ENCODE measurements around the gene DOCK2. TPM values are rescaled to one million over a fixed set of nuclear protein-coding genes. Genes with fewer than 3 reads are reported as not detected.

Gene DOCK2
- total RNA-seq, 1 donor, result 6.2 TPM

DNA sequence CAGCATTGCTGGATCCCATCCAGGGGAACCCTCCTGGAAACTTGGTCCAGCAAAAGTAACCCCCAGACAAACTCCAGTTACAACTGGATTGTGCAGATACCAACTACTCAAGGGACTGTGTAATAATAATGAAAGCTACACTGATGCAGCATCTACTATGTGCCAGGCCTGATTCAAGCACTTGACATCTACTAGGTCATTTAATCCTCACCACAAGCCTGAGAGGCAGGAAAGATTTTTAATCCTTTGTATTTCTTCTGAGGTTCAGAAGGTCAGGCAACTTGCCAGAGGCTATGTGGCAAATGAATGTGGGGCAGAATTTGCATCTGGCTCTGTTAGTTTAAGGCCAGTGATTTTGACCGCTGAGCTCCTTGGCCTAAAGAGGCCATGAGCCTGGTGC is 439.1 kb downstream of the DOCK2 start:
- Histone ChIP-seq H3K27ac (ENCODE audit: low read depth, low read length) (no peak overlapping the region), H3K27me3 (ENCODE audit: insufficient read depth, low read length) (no peaks in the 10 kb centered on the region), H3K9me3 (ENCODE audit: low read depth, low read length) (no peaks in the 10 kb centered on the region), H2AFZ (ENCODE audit: low read length) (no peak overlapping the region), H3K4me2 (ENCODE audit: insufficient read depth, low read length) (no peak overlapping the region), H4K20me1 (ENCODE audit: insufficient read depth, low read length) (no peaks in the 10 kb centered on the region), H3K4me3 (ENCODE audit: insufficient read depth, low read length) (no peak overlapping the region), H3K79me2 (ENCODE audit: insufficient read depth, low read length) (no peaks in the 10 kb centered on the region), H3K36me3 (ENCODE audit: insufficient read depth, low read length) (no peaks in the 10 kb centered on the region), H3K4me1 (ENCODE audit: insufficient read depth, low read length) (no peaks in the 10 kb centered on the region)
- no peak for TF ChIP-seq CTCF (IDR thresholded peaks at IDR 0.05; ENCODE audit: extremely low read depth, low read depth, low read length)
- DNase-seq (ENCODE audit: insufficient read length, low spot score, missing footprints), result no peak

- H3K4me2 ChIP-seq (ENCODE audit: insufficient read depth, low read length), result no peak overlapping the region
- H3K9me3 ChIP-seq (ENCODE audit: low read depth, low read length), result no peaks in the 10 kb centered on the region
- no peak for TF ChIP-seq CTCF (IDR thresholded peaks at IDR 0.05; ENCODE audit: extremely low read depth, low read depth, low read length)
Measured at GRCh38 chr5:170076739-170077138, 439.7 kb downstream of the DOCK2 start.

DNA sequence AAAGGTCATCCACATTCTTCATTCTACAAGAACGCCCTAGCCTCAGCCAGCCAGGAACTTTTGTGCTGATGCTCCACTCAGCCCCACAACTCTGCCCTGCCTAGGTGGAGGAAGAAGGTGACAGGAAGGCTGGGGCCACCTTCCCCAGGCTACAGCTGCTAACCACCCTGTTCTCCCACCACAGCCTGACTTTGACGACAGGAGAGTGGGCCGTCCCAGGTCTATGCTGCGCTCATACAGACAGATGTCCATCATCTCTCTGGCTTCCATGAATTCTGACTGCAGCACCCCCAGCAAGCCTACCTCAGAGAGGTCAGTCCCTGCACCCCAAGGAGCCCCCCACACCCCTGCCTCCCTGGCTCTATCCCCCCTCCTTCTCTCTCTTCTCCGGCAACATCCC is 440.5 kb downstream of the DOCK2 start:
- no peaks in the 10 kb centered on the region for H3K27me3 ChIP-seq (ENCODE audit: insufficient read depth, low read length)
- no peaks in the 10 kb centered on the region for H3K36me3 ChIP-seq (ENCODE audit: insufficient read depth, low read length)
- H2AFZ ChIP-seq (ENCODE audit: low read length), result no peak overlapping the region
- no peaks in the 10 kb centered on the region for H3K79me2 ChIP-seq (ENCODE audit: insufficient read depth, low read length)
- no peak overlapping the region for H3K4me3 ChIP-seq (ENCODE audit: insufficient read depth, low read length)
- H3K4me1 ChIP-seq (ENCODE audit: insufficient read depth, low read length), result no peaks in the 10 kb centered on the region
- no peaks in the 10 kb centered on the region for H3K9me3 ChIP-seq (ENCODE audit: low read depth, low read length)
- no peak for DNase-seq (ENCODE audit: insufficient read length, low spot score, missing footprints)
- no peaks in the 10 kb centered on the region for H4K20me1 ChIP-seq (ENCODE audit: insufficient read depth, low read length)
- no peak overlapping the region for H3K4me2 ChIP-seq (ENCODE audit: insufficient read depth, low read length)
- no peak overlapping the region for H3K27ac ChIP-seq (ENCODE audit: low read depth, low read length)
- TF ChIP-seq CTCF (IDR thresholded peaks at IDR 0.05; ENCODE audit: extremely low read depth, low read depth, low read length), result no peak

More at GRCh38 chr5:170076739-170077138, 439.7 kb downstream of the DOCK2 start:
- H3K4me1 ChIP-seq (ENCODE audit: insufficient read depth, low read length), result no peaks in the 10 kb centered on the region
- H2AFZ ChIP-seq (ENCODE audit: low read length), result no peak overlapping the region
- H3K27me3 ChIP-seq (ENCODE audit: insufficient read depth, low read length), result no peaks in the 10 kb centered on the region
- H4K20me1 ChIP-seq (ENCODE audit: insufficient read depth, low read length), result no peaks in the 10 kb centered on the region
- no peaks in the 10 kb centered on the region for H3K79me2 ChIP-seq (ENCODE audit: insufficient read depth, low read length)
- no peak overlapping the region for H3K27ac ChIP-seq (ENCODE audit: low read depth, low read length)
- DNase-seq (ENCODE audit: insufficient read length, low spot score, missing footprints), result no peak
- H3K4me3 ChIP-seq (ENCODE audit: insufficient read depth, low read length), result no peak overlapping the region
- H3K36me3 ChIP-seq (ENCODE audit: insufficient read depth, low read length), result no peaks in the 10 kb centered on the region

GRCh38 chr5:170078458-170078857 is 441.4 kb downstream of the DOCK2 start:
- no peak for TF ChIP-seq CTCF (IDR thresholded peaks at IDR 0.05; ENCODE audit: extremely low read depth, low read depth, low read length)
- no peak for DNase-seq (ENCODE audit: insufficient read length, low spot score, missing footprints)
- no peak overlapping the region for H3K27ac ChIP-seq (ENCODE audit: low read depth, low read length)
- H3K4me3 ChIP-seq (ENCODE audit: insufficient read depth, low read length), result no peak overlapping the region
- H3K4me1 ChIP-seq (ENCODE audit: insufficient read depth, low read length), result no peaks in the 10 kb centered on the region
- no peaks in the 10 kb centered on the region for H4K20me1 ChIP-seq (ENCODE audit: insufficient read depth, low read length)
- no peaks in the 10 kb centered on the region for H3K36me3 ChIP-seq (ENCODE audit: insufficient read depth, low read length)
- H3K4me2 ChIP-seq (ENCODE audit: insufficient read depth, low read length), result no peak overlapping the region
- H2AFZ ChIP-seq (ENCODE audit: low read length), result no peak overlapping the region
- no peaks in the 10 kb centered on the region for H3K27me3 ChIP-seq (ENCODE audit: insufficient read depth, low read length)
- no peaks in the 10 kb centered on the region for H3K79me2 ChIP-seq (ENCODE audit: insufficient read depth, low read length)
- H3K9me3 ChIP-seq (ENCODE audit: low read depth, low read length), result no peaks in the 10 kb centered on the region
